Bronchial epithelial cell (primary cell): ENCODE results near the gene WNT7A. TPM values are rescaled to one million over a fixed set of nuclear protein-coding genes. Genes with fewer than 3 reads are reported as not detected.
A peak's percentile ranks its signal among the peaks of the same experiment; 100 is the strongest.

Experiments used
- DNase-seq: peaks from one replicate; pipeline ENCODE4 v3.0.0-alpha.2; 2010; ENCODE audit warnings: low read depth
- FAIRE-seq: peaks from 2 replicates; lab custom pipeline; 2011; peaks lifted over from hg19 to GRCh38; lab: Jason Lieb, UNC
- H3K27me3 ChIP-seq: 2 replicates; pipeline ENCODE4 v1.5.1; 2011; ENCODE audit warnings: low read length; ENCODE audit not compliant: control insufficient read depth, insufficient read depth
- H3K36me3 ChIP-seq: 2 replicates; pipeline ENCODE4 v1.5.1; 2011; ENCODE audit warnings: low read length; ENCODE audit not compliant: control insufficient read depth, insufficient read depth
- H3K4me3 ChIP-seq: 2 replicates; pipeline ENCODE4 v1.5.1; 2011; ENCODE audit warnings: mild to moderate bottlenecking, low read depth, low read length, control low read depth
- total RNA-seq: library from RNA; depleted of rRNA; stranded (reverse); fragments of >200 nt; gene quantifications from 2 replicates; pipeline ENCODE4 v1.2.1, GENCODE V29; 2014
- TF ChIP-seq, protein P1 (sequence below): IDR thresholded peaks from 2 replicates; pipeline ENCODE4 v1.5.1; 2011; ENCODE audit warnings: mild to moderate bottlenecking, moderate library complexity, low read length, control low read depth, inconsistent platforms; ENCODE audit not compliant: insufficient read depth, severe bottlenecking

The WNT7A gene
- total RNA-seq, 1 donor from 2014 or later = 13.4 TPM

DNA sequence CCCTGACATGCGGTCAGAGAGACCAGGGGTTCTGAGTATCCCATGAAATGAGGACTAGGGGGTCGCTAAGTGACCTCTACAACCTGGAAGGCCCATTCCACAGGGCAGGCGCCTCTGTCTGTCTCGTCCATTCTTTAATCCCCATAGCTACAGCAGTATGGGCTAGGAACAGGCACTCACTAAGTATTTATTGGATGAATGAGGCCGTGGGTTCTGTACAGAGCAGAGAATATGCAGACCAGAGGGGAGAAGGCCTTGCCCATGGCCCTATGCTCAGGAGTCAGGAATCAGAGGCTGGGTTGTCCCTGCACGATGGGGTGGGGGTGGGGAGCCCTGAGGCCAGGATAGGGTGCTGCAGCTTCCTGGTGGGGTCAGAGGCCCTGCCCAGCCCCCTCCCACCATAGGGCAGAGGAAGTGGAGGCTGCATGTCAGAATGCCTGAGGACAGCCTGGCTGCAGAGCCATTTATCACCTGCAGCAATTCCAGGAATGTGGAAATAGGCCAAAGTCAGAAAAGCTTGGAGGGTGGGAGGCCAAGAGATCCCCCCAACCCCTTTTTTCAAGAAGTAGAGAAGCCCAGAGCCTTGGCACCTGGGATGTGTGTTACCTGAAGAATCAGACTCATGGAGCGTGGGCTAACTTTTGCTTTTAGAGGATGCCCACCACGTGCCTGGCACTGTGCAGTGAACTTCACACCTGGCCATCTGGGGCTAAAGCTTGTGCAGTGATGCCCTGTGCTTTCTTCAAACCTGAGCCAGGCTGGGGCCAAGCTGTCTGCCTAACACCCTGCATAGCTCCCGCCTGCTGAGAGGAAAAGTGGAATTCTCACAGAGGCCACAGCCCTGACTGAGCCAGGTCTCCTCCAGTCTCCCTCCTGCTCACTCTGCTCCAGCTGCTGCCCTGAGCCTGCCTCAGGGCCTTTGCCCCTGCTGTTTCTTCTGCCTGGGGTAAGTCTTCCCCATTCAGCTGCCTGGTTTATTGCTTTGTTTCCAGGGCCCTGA, 109.4 kb downstream of the WNT7A start:
- Histone ChIP-seq H3K27me3 (no peaks in the 10 kb centered on the region), H3K4me3 (no peak overlapping the region), H3K36me3 (no peaks in the 10 kb centered on the region)
- FAIRE-seq (no peak), DNase-seq (peak; percentile 2)
- TF ChIP-seq, protein P1, sequence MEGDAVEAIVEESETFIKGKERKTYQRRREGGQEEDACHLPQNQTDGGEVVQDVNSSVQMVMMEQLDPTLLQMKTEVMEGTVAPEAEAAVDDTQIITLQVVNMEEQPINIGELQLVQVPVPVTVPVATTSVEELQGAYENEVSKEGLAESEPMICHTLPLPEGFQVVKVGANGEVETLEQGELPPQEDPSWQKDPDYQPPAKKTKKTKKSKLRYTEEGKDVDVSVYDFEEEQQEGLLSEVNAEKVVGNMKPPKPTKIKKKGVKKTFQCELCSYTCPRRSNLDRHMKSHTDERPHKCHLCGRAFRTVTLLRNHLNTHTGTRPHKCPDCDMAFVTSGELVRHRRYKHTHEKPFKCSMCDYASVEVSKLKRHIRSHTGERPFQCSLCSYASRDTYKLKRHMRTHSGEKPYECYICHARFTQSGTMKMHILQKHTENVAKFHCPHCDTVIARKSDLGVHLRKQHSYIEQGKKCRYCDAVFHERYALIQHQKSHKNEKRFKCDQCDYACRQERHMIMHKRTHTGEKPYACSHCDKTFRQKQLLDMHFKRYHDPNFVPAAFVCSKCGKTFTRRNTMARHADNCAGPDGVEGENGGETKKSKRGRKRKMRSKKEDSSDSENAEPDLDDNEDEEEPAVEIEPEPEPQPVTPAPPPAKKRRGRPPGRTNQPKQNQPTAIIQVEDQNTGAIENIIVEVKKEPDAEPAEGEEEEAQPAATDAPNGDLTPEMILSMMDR = no peak

DNA sequence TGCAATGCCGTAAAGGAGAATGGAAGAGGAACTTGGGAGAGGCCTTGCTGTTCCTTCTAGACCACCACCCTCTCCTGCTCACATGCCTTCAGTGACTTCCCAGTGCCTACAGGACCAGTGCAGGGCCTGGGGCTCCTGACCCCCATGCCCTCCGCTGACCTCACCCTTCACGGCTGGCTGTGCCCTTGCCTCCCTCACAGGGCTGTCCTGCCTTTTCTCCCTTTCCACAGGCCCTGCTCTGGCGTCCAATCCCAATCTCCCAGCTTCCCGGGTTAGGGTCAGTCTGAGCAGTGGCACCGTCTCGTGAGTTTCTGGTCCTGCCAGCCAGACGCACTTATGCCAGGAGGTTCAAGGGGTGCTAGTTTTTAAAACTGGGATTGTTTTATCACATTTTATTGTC, 110.4 kb downstream of the WNT7A start:
- DNase-seq = no peak
- H3K36me3 ChIP-seq = no peaks in the 10 kb centered on the region
- H3K27me3 ChIP-seq = no peaks in the 10 kb centered on the region
- FAIRE-seq = no peak
- TF ChIP-seq, protein P1 = no peak
- no peak overlapping the region for H3K4me3 ChIP-seq

DNA sequence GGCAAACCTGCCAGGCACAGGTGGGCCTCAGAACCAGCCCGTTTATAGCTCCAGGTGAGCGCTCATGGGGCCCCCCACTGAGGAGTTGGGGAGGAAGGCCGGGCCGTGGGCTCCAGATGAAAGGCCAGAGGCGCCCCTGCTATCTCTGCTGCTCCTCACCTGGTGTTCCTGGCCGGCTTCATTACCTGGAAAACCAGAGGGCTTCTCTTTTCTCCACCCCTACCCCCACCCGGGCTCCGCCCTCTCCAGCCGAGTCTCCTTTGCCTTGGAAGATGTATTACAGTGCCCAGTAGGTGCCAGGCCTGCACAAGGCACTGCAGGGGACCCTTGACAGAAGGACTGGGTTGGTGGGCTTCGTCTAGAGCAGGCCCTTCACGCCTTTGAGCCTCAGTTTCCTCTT, 111.4 kb downstream of the WNT7A start:
- Histone ChIP-seq H3K36me3 (no peaks in the 10 kb centered on the region), H3K4me3 (no peak overlapping the region), H3K27me3 (no peaks in the 10 kb centered on the region)
- TF ChIP-seq, protein P1 = no peak
- DNase-seq (no peak), FAIRE-seq (no peak)

DNA sequence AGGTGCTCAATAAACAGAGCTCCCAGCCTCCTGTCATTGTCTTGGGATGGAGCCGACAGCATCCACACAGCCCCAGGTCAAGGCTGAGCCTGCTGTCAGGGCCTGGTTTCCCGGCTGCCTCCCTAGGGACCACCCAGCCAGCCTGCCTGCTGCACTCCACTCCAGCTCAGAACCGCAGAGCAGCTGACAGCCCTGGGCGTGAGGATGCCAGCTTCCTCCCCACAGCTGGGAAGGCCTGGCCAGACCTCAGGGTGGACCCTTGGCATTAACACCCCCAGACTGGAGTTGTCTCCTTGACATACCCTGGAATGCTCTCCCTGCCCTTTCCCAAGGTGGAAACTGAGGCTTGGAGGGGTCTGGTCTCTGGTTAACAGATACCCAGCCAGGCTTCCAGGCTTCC, 112.0 kb downstream of the WNT7A start:
- no peak for DNase-seq
- no peak for FAIRE-seq

DNA sequence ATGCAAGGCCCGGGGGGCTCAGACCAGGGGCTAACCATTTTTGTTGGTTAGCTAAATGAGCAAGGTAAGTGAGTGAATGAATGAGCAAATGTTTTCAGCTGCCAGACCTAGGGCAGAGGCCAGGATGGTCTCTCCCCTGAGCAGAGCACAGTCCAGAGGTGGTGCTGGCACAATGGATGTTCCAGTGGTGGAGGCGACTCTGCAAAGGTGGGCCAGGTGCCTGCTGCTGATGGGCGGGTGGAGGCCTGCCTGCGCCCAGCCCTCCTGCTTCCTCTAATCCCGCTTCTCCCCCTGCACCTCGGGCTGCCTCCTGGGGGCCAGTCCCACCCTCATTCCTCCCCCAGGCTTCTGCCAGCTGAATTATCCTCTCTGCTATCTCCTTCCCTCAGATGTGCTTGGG, 112.8 kb downstream of the WNT7A start:
- FAIRE-seq = no peak
- TF ChIP-seq, protein P1 = no peak

More for the DNA sequence above, 112.0 kb downstream of the WNT7A start:
- Histone ChIP-seq H3K27me3 (no peaks in the 10 kb centered on the region), H3K4me3 (no peak overlapping the region), H3K36me3 (no peaks in the 10 kb centered on the region)
- TF ChIP-seq, protein P1 = no peak

More for the DNA sequence above, 112.8 kb downstream of the WNT7A start:
- H3K27me3 ChIP-seq = no peaks in the 10 kb centered on the region
- H3K36me3 ChIP-seq = no peaks in the 10 kb centered on the region
- no peak for DNase-seq
- no peak overlapping the region for H3K4me3 ChIP-seq

Other genes with a start within 250 kb of the WNT7A start
- 23.6 and 32.1 TPM in 2 replicates for gene CHCHD4, start 244.8 kb upstream of the WNT7A start, total RNA-seq
- gene TMEM43, start 245.0 kb upstream of the WNT7A start, total RNA-seq = 88.5 and 105 TPM in 2 replicates